ENCODE data around the gene MCOLN1.

Gene MCOLN1

GRCh38 chr19:7582446-7582845 is 60.0 kb downstream of the MCOLN1 start:
- DNase-seq = no peak

Data from NCI-H524 treated with DMSO at 0.1 percent for 48 hours (cell line).